Gastrocnemius medialis (tissue), 4 donors: Measurements from ENCODE around the gene PROK2. TPM values are rescaled to one million over a fixed set of nuclear protein-coding genes. Genes with fewer than 3 reads are reported as not detected.

Experiments used
- ATAC-seq, 2 donors: fragments of 150-250 bp; one replicate each; pipeline ENCODE4 v1.9.1; 2016
- DNase-seq, 2 donors: peaks; one replicate each; pipeline ENCODE4 v3.0.0-alpha.2; 2019
- H3K27ac ChIP-seq, 4 donors: fragments of 200-600 bp; sonication (generic); 1 replicate in 1 of 4; 2 replicates in 3 of 4; pipeline ENCODE4 v1.5.1; 2016 to 2018; ENCODE audit warnings: mild to moderate bottlenecking in 2 of 4, moderate library complexity in 1 of 4
- H3K27me3 ChIP-seq, 3 donors: fragments of 200-600 bp; sonication (generic) in 2 of 3; 1 replicate in 1 of 3; 2 replicates in 2 of 3; pipeline versions ENCODE4 v1.5.1 to v1.6.0; 2016 to 2019; ENCODE audit warnings: mild to moderate bottlenecking in 1 of 3, moderate library complexity in 1 of 3
- H3K36me3 ChIP-seq, 2 donors: fragments of 200-600 bp; sonication (generic) in 1 of 2; one replicate each; pipeline ENCODE4 v1.5.1; 2017 to 2018
- H3K4me1 ChIP-seq, 2 donors: fragments of 200-600 bp; sonication (generic) in 1 of 2; one replicate each; pipeline ENCODE4 v1.5.1; 2016 to 2017; ENCODE audit warnings: mild to moderate bottlenecking in 2 of 2
- H3K4me3 ChIP-seq, 4 donors: fragments of 200-600 bp; sonication (generic) in 3 of 4; 1 replicate in 1 of 4; 2 replicates in 3 of 4; pipeline ENCODE4 v1.5.1; 2016 to 2019; ENCODE audit warnings: mild to moderate bottlenecking in 2 of 4
- H3K9me3 ChIP-seq, 3 donors: fragments of 200-600 bp; sonication (generic) in 2 of 3; 1 replicate in 1 of 3; 2 replicates in 2 of 3; pipeline ENCODE4 v1.5.1; 2016 to 2019
- CTCF ChIP-seq, 5 experiments: fragments of 450-650 bp in 3 of 5; fragments of 200-600 bp in 2 of 5; sonication (generic) in 2 of 5; IDR thresholded peaks in 4 of 5; conservative IDR thresholded peaks in 1 of 5; 1 replicate in 4 of 5; 2 replicates in 1 of 5; pipeline ENCODE4 v1.5.1; 2016 to 2019; ENCODE audit warnings: antibody characterized with exemption in 5 of 5, mild to moderate bottlenecking in 3 of 5, moderate library complexity in 3 of 5
- POLR2A ChIP-seq, 2 donors: fragments of 450-650 bp; IDR thresholded peaks; one replicate each; pipeline ENCODE4 v1.6.1; 2017; ENCODE audit warnings: antibody characterized with exemption in 2 of 2, mild to moderate bottlenecking in 2 of 2, moderate library complexity in 2 of 2
- in situ Hi-C, 4 donors: fragments of 200-750 bp; cut with MboI; loops; one replicate each; pipeline versions ENCODE4 v1.15.0 to v1.8.0; 2017; ENCODE audit warnings: low sequenced_read_pairs in 4 of 4
- intact Hi-C: fragments of 100-400 bp; cut with DNase I; formaldehyde crosslinking; loops from one replicate; pipeline ENCODE4 v1.15.1; 2023; ENCODE audit warnings: low total_unique reads
- total RNA-seq, 4 donors: library from RNA; depleted of rRNA; stranded (reverse); fragments of >200 nt; gene quantifications; one replicate each; pipeline versions ENCODE4 v1.1.0 to v1.2.3, GENCODE V29; 2016

Gene PROK2
- total RNA-seq, 4 donors from 2014 or later = 0.33 TPM; not detected in 3

- no peak overlapping the region for H3K4me3 ChIP-seq
These were observed 42.3 kb downstream of the PROK2 start for GRCh38 chr3:71742621-71743020.

GRCh38 chr3:71734881-71735280 lies 50.1 kb downstream of the PROK2 start:
- Histone ChIP-seq H3K27me3 (no peaks in the 10 kb centered on the region), H3K27ac (no peak overlapping the region), H3K4me3 (no peak overlapping the region), H3K36me3 (no peaks in the 10 kb centered on the region), H3K9me3 (no peaks in the 10 kb centered on the region), H3K4me1 (no peaks in the 10 kb centered on the region)
- intact Hi-C loops = no loop called here
- ATAC-seq = no peak
- no peak for DNase-seq
- in situ Hi-C loops = loop anchor here in 2 of 4 donors (25.0 kb wide), 2 partner anchors 1077 to 1352 kb away; no protein-coding TSS in a partner anchor
- TF ChIP-seq CTCF (IDR thresholded peaks at IDR 0.05 in 4 of 5, conservative IDR thresholded peaks at IDR 0.05 in 1 of 5) = no peak
- TF ChIP-seq POLR2A (IDR thresholded peaks at IDR 0.05) = no peak

More at GRCh38 chr3:71742621-71743020, 42.3 kb downstream of the PROK2 start:
- Histone ChIP-seq H3K9me3 (peaks cover 0 to 14% (median 3%) of the 10 kb centered on the region in 3 donors), H3K4me1 (no peaks in the 10 kb centered on the region), H3K36me3 (no peaks in the 10 kb centered on the region), H3K27me3 (no peaks in the 10 kb centered on the region), H3K27ac (no peak overlapping the region)
- TF ChIP-seq POLR2A (IDR thresholded peaks at IDR 0.05) (no peak), CTCF (IDR thresholded peaks at IDR 0.05 in 4 of 5, conservative IDR thresholded peaks at IDR 0.05 in 1 of 5) (no peak)
- DNase-seq = no peak
- ATAC-seq = no peak
- in situ Hi-C loops (loop anchor here in 2 of 4 donors (25.0 kb wide), 2 partner anchors 1070 to 1345 kb away; no protein-coding TSS in a partner anchor), intact Hi-C loops (no loop called here)

- no peak overlapping the region for H3K4me3 ChIP-seq
- DNase-seq (no peak), ATAC-seq (no peak)
- no peaks in the 10 kb centered on the region for H3K9me3 ChIP-seq
- no peaks in the 10 kb centered on the region for H3K36me3 ChIP-seq
- H3K27ac ChIP-seq = no peak overlapping the region
- H3K4me1 ChIP-seq = no peaks in the 10 kb centered on the region
- no peaks in the 10 kb centered on the region for H3K27me3 ChIP-seq
- intact Hi-C loops (no loop called here), in situ Hi-C loops (loop anchor here in 2 of 4 donors (25.0 kb wide), 2 partner anchors 1079 to 1354 kb away; no protein-coding TSS in a partner anchor)
- TF ChIP-seq CTCF (IDR thresholded peaks at IDR 0.05 in 4 of 5, conservative IDR thresholded peaks at IDR 0.05 in 1 of 5) = no peak
- TF ChIP-seq POLR2A (IDR thresholded peaks at IDR 0.05) = no peak
These were observed 51.6 kb downstream of the PROK2 start for GRCh38 chr3:71733319-71733718.

- no peak for DNase-seq
- no peaks in the 10 kb centered on the region for H3K27me3 ChIP-seq
- H3K9me3 ChIP-seq = no peaks in the 10 kb centered on the region
- in situ Hi-C loops = loop anchor here in 2 of 4 donors (25.0 kb wide), 2 partner anchors 1080 to 1355 kb away; no protein-coding TSS in a partner anchor
- intact Hi-C loops = no loop called here
- no peaks in the 10 kb centered on the region for H3K4me1 ChIP-seq
- H3K36me3 ChIP-seq = no peaks in the 10 kb centered on the region
- no peak for TF ChIP-seq POLR2A (IDR thresholded peaks at IDR 0.05)
- H3K4me3 ChIP-seq = no peak overlapping the region
- no peak for ATAC-seq
- no peak overlapping the region for H3K27ac ChIP-seq
These were observed 52.3 kb downstream of the PROK2 start for GRCh38 chr3:71732637-71733036.

- Histone ChIP-seq H3K36me3 (no peaks in the 10 kb centered on the region), H3K27ac (no peak overlapping the region), H3K27me3 (no peaks in the 10 kb centered on the region), H3K9me3 (no peaks in the 10 kb centered on the region), H3K4me1 (peaks cover 8 to 14% of the 10 kb centered on the region in 2 donors), H3K4me3 (no peak overlapping the region)
- no peak for ATAC-seq
- DNase-seq = no peak
- intact Hi-C loops (loop anchor here (5.0 to 10.0 kb wide), 2 partner anchors 1094 to 1776 kb away; no protein-coding TSS in a partner anchor), in situ Hi-C loops (loop anchor here in 3 of 4 donors (10.0 to 25.0 kb wide), 3 partner anchors 1084 to 1359 kb away; no protein-coding TSS in a partner anchor)
- TF ChIP-seq CTCF (IDR thresholded peaks at IDR 0.05 in 4 of 5, conservative IDR thresholded peaks at IDR 0.05 in 1 of 5) = no peak
- no peak for TF ChIP-seq POLR2A (IDR thresholded peaks at IDR 0.05)
These were observed 56.2 kb downstream of the PROK2 start for GRCh38 chr3:71728632-71729342.
